DOHH2 (cell line): ENCODE results near the gene GPR176.

Experiments
- CTCF ChIP-seq: fragments of 200-600 bp; sonication (generic); IDR thresholded peaks from one replicate; pipeline ENCODE4 v1.5.1; 2014; ENCODE audit warnings: antibody characterized with exemption, mild to moderate bottlenecking, low read depth, low read length; ENCODE audit not compliant: poor library complexity, severe bottlenecking
- EZH2phosphoT487 ChIP-seq: fragments of 200-600 bp; sonication (generic); IDR thresholded peaks from 2 replicates; pipeline ENCODE4 v1.6.1; 2017; ENCODE audit warnings: borderline replicate concordance, mild to moderate bottlenecking, antibody characterized with exemption, low read length, moderate library complexity, mixed read lengths

DNA sequence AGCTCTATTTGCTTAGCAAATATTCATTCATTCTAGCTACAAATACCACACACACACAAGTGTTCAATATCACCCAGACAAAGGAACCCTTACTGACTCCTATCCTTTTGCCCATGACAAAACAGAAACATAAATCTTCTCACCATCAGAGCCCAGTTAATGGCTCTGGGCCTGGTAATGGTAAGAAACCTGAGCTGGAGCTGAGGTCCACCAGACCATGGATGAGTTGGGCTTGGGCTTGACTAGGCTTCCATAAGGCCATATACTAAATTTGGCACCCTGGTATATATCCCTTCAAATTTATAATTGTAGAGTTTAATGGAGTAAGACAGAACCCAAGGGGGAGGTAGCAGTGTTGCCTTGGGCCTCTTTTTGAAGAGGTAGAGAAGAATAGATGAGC is 29.4 kb downstream of the GPR176 start:
- TF ChIP-seq CTCF = no peak
- TF ChIP-seq EZH2phosphoT487 = no peak
